GM12878 (cell line): ENCODE data around the gene ATP6V0A4. TPM values are rescaled to one million over a fixed set of nuclear protein-coding genes. Genes with fewer than 3 reads are reported as not detected.

Source experiments
- ATAC-seq: fragments of 200-7000 bp; cut with Tn5 transposase; 3 replicates; pipeline ENCODE4 v1.9.1; 2020; ENCODE audit warnings: mild to moderate bottlenecking, moderate library complexity
- BruUV-seq: library from RNA; stranded (reverse); fragments of 400-500 nt; replicated peaks from 2 replicates; lab custom pipeline; 2021; lab: Mats Ljungman, UMichigan
- CTCF ChIA-PET: fragments of 300-600 bp; sonication (Branson Sonifier 250); formaldehyde crosslinking; extraction: SDS; loops from one replicate; lab custom pipeline; 2021; ENCODE audit warnings: inconsistent platforms; lab: Yijun Ruan, JAX
- POLR2A ChIA-PET: fragments of 350-600 bp; formaldehyde crosslinking; extraction: SDS; loops from one replicate; lab custom pipeline; 2021; ENCODE audit warnings: inconsistent platforms; lab: Charles Lee
- RAD21 ChIA-PET: fragments of 300-600 bp; sonication (Branson Sonifier 250); formaldehyde crosslinking; loops from one replicate; lab custom pipeline; 2023; ENCODE audit warnings: antibody characterized with exemption; ENCODE audit not compliant: unreplicated experiment; lab: Charles Lee
- SMC1A ChIA-PET: fragments of 300-600 bp; sonication (Branson Sonifier 250); formaldehyde crosslinking; loops from one replicate; lab custom pipeline; 2023; ENCODE audit not compliant: unreplicated experiment, uncharacterized antibody; lab: Charles Lee
- DNase-seq: peaks from one replicate; pipeline ENCODE4 v3.0.0-alpha.2; 2011; ENCODE audit warnings: low read depth, low spot score
- FAIRE-seq: peaks from 3 replicates; lab custom pipeline; 2011; peaks lifted over from hg19 to GRCh38; lab: Jason Lieb, UNC
- H2AFZ ChIP-seq: 2 replicates; pipeline ENCODE4 v1.6.0; 2011; ENCODE audit warnings: low read depth, low read length, control low read depth; ENCODE audit not compliant: control insufficient read depth
- H3K27ac ChIP-seq: 2 replicates; pipeline ENCODE4 v1.5.1; 2011; ENCODE audit warnings: control low read depth; ENCODE audit not compliant: control insufficient read depth, insufficient read depth
- H3K27me3 ChIP-seq, 2 experiments: replicated peaks in 1 of 2; 2 replicates each; pipeline versions ENCODE4 v1.6.0 to v1.6.1; 2011; ENCODE audit warnings: low read length in 1 of 2; ENCODE audit not compliant: control insufficient read depth in 2 of 2, insufficient read depth in 2 of 2
- H3K36me3 ChIP-seq, 2 experiments: 2 replicates each; pipeline ENCODE4 v1.5.1; 2011; ENCODE audit warnings: low read length in 1 of 2; ENCODE audit not compliant: control insufficient read depth in 2 of 2, insufficient read depth in 2 of 2
- H3K4me1 ChIP-seq: 2 replicates; pipeline ENCODE4 v1.6.1; 2011; ENCODE audit warnings: mild to moderate bottlenecking, low read length, moderate library complexity, mixed read lengths; ENCODE audit not compliant: control insufficient read depth, insufficient read depth
- H3K4me2 ChIP-seq: 2 replicates; pipeline ENCODE4 v1.6.0; 2011; ENCODE audit warnings: control low read depth; ENCODE audit not compliant: control insufficient read depth, insufficient read depth
- H3K4me3 ChIP-seq: fragments of 200-600 bp; sonication (generic); 2 replicates; pipeline ENCODE4 v1.5.1; 2016
- H3K79me2 ChIP-seq: 2 replicates; pipeline ENCODE4 v1.6.0; 2011; ENCODE audit warnings: low read length; ENCODE audit not compliant: control insufficient read depth, insufficient read depth
- H3K9ac ChIP-seq: 2 replicates; pipeline ENCODE4 v1.8.0; 2011; ENCODE audit warnings: low read length, control low read depth, mixed read lengths; ENCODE audit not compliant: control insufficient read depth, insufficient read depth
- H3K9me3 ChIP-seq: replicated peaks from 3 replicates; pipeline ENCODE4 v1.5.1; 2011; ENCODE audit warnings: mild to moderate bottlenecking, low read length; ENCODE audit not compliant: control insufficient read depth, insufficient read depth
- H4K20me1 ChIP-seq: 2 replicates; pipeline ENCODE4 v1.6.0; 2011; ENCODE audit not compliant: control insufficient read depth, insufficient read depth
- BMI1 ChIP-seq: fragments of 450-650 bp; IDR thresholded peaks from 2 replicates; pipeline ENCODE4 v1.6.1; 2016; ENCODE audit warnings: mild to moderate bottlenecking, moderate library complexity, borderline replicate concordance
- EGR1 ChIP-seq, 2 experiments: IDR thresholded peaks; 1 replicate in 1 of 2; 2 replicates in 1 of 2; pipeline ENCODE4 v1.6.1; 2011 to 2012; ENCODE audit warnings: low read depth in 2 of 2, low read length in 2 of 2, borderline replicate concordance in 1 of 2, mild to moderate bottlenecking in 1 of 2, moderate library complexity in 1 of 2
- ESRRA ChIP-seq: IDR thresholded peaks from 2 replicates; pipeline ENCODE4 v1.6.1; 2012; ENCODE audit warnings: mild to moderate bottlenecking, low read length, improper control_type of control experiment
- IRF3 ChIP-seq: fragments of 450-650 bp; IDR thresholded peaks from 2 replicates; pipeline ENCODE4 v1.6.1; 2014; ENCODE audit warnings: mild to moderate bottlenecking
- IRF4 ChIP-seq: IDR thresholded peaks from 2 replicates; pipeline ENCODE4 v1.6.1; 2011; ENCODE audit warnings: low read depth, low read length
- MAX ChIP-seq: IDR thresholded peaks from 2 replicates; pipeline ENCODE4 v1.6.1; 2012; ENCODE audit warnings: low read depth, low read length, improper control_type of control experiment
- NKRF ChIP-seq: fragments of 450-650 bp; conservative IDR thresholded peaks from 2 replicates; pipeline ENCODE4 v1.6.1; 2017; ENCODE audit warnings: mild to moderate bottlenecking, moderate library complexity
- TCF3 ChIP-seq: IDR thresholded peaks from 2 replicates; pipeline ENCODE4 v1.6.1; 2012; ENCODE audit warnings: low read depth, mild to moderate bottlenecking, low read length, borderline replicate concordance; ENCODE audit not compliant: insufficient read depth
- ZNF207 ChIP-seq: fragments of 450-650 bp; IDR thresholded peaks from 2 replicates; pipeline ENCODE4 v1.6.1; 2014; ENCODE audit warnings: antibody characterized with exemption, mild to moderate bottlenecking, borderline replicate concordance
- WGBS: methylation state at CpG from one replicate; pipeline ENCODE4 v1.1.6; 2016; ENCODE audit warnings: low lambda C conversion rate; ENCODE audit not compliant: insufficient replicate concordance, insufficient coverage; ENCODE audit errors: missing lambda C conversion rate; 5-methylcytosine and 5-hydroxymethylcytosine counted together
- in situ Hi-C: fragments of 300-500 bp; cut with MboI; formaldehyde crosslinking; loops from 9 replicates; pipeline ENCODE4 v1.14.3; 2018; ENCODE audit warnings: mixed read lengths
- intact Hi-C: fragments of 100-400 bp; cut with micrococcal nuclease; formaldehyde crosslinking; loops from one replicate; pipeline ENCODE4 v1.14.2; 2022; ENCODE audit not compliant: unreplicated experiment
- polyA plus RNA-seq, 11 experiments: library from polyadenylated mRNA; depleted of rRNA in 4 of 11; unstranded in 6 of 11; stranded (reverse) in 5 of 11; fragments of >200 nt; fragmentation: Nextera tagmentation in 4 of 11; fragmentation: Illumina TruSeq in 1 of 11; extraction: Ambion mirVana in 4 of 11; extraction: Trizol in 1 of 11; gene quantifications; 1 replicate in 1 of 11; 2 replicates in 10 of 11; pipeline versions ENCODE4 v1.2.1 to v1.2.3, GENCODE V29; 2011 to 2016; ENCODE audit warnings: inconsistent platforms in 2 of 11, missing spikeins in 2 of 11, low read depth in 1 of 11
- total RNA-seq, 4 experiments: library from RNA; depleted of rRNA in 3 of 4; stranded (reverse); fragments of >200 nt in 3 of 4; fragmentation: Illumina TruSeq in 1 of 4; extraction: Trizol in 1 of 4; gene quantifications; 2 replicates each; pipeline versions ENCODE4 v1.2.1 to v1.2.3, GENCODE V29; 2013 to 2021
- TF ChIP-seq, protein P1 (sequence below): IDR thresholded peaks from 2 replicates; pipeline ENCODE4 v1.6.1; 2011; ENCODE audit warnings: low read depth, mild to moderate bottlenecking, low read length, moderate library complexity, borderline replicate concordance; ENCODE audit errors: extremely low read depth

Gene ATP6V0A4
- total and polyA plus RNA-seq, 10 of the 15 experiments (the other 5 are each of a cell fraction or from before 2014, with no cell fraction given), result not detected

DNA sequence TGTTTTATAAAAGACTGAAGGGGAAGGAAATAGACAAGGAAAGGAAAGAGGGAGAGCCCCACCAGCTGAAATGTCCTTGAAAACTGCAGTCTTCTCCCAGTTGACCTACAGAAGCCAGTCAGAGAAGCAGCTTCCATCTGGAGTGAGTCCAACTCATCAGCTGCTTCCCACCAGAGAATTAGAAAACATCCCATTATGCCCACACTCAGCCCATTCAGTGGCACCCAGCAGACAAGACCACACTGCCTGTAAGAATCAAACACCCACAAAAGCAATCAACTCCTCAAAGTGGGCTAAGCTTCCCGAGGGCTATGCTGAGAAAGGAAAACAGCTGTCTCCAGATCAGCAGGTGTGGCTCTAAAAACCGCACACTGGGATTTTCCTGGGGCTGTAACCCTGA, 29.8 kb downstream of the ATP6V0A4 start (continued):
- no peak for TF ChIP-seq IRF3
- no peak for TF ChIP-seq EGR1 (IDR thresholded peaks at IDR 0.05; ENCODE audit: borderline replicate concordance in 1 of 2, low read depth in 2 of 2, low read length in 2 of 2)
- TF ChIP-seq NKRF, result no peak
- TF ChIP-seq MAX, result no peak
- TF ChIP-seq ESRRA, result no peak
- no peak for TF ChIP-seq TCF3

- no peak overlapping the region for H3K4me3 ChIP-seq
- H2AFZ ChIP-seq, result no peak overlapping the region
- no peaks in the 10 kb centered on the region for H3K36me3 ChIP-seq
- no peak for ATAC-seq
- SMC1A ChIA-PET, result no interaction called here
- H3K4me2 ChIP-seq, result no peak overlapping the region
- no peak overlapping the region for H3K9ac ChIP-seq
- intact Hi-C loops, result no loop called here
- no peaks in the 10 kb centered on the region for H3K27me3 ChIP-seq
- TF ChIP-seq IRF4, result no peak
- no peak for TF ChIP-seq BMI1
- no peak for TF ChIP-seq ZNF207
- TF ChIP-seq, protein P1, sequence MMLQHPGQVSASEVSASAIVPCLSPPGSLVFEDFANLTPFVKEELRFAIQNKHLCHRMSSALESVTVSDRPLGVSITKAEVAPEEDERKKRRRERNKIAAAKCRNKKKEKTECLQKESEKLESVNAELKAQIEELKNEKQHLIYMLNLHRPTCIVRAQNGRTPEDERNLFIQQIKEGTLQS, result no peak
- H3K9me3 ChIP-seq, result no peaks in the 10 kb centered on the region
- H3K4me1 ChIP-seq, result no peaks in the 10 kb centered on the region
- CTCF ChIA-PET, result interaction anchor here (1.1 to 3.2 kb wide), 3 partner anchors 13 to 596 kb away, joined by 3 to 10 read pairs (median 3); no protein-coding TSS in a partner anchor
- FAIRE-seq, result no peak
- in situ Hi-C loops, result no loop called here
- RAD21 ChIA-PET, result no interaction called here
- no peaks in the 10 kb centered on the region for H4K20me1 ChIP-seq
- POLR2A ChIA-PET, result no interaction called here
- no peak for DNase-seq
- 21% methylated on average over 4 of the region's 4 CpGs for WGBS
- no peak overlapping the region for H3K27ac ChIP-seq
- BruUV-seq, result no TSS peak
- H3K79me2 ChIP-seq, result no peaks in the 10 kb centered on the region
These were observed 41.3 kb downstream of the ATP6V0A4 start for GRCh38 chr7:138756591-138757242.
